Stimulated activated naive CD4-positive, alpha-beta T cell treated with Interleukin-2 at 50 U/mL for 16 hours (primary cell): ENCODE results near the gene KIF2C.
"Not testable (repeated sequence)": the region's sequence is repeated elsewhere in the genome, so short reads cannot be mapped to it uniquely, and the experiment has no call there.

Experiments used
- DNase-seq: peaks from one replicate; lab custom pipeline; 2025; lab: John Stamatoyannopoulos, UW

Gene KIF2C

GRCh38 chr1:44719318-44719717 is 20.3 kb upstream of the KIF2C start:
- no peak for DNase-seq

DNA sequence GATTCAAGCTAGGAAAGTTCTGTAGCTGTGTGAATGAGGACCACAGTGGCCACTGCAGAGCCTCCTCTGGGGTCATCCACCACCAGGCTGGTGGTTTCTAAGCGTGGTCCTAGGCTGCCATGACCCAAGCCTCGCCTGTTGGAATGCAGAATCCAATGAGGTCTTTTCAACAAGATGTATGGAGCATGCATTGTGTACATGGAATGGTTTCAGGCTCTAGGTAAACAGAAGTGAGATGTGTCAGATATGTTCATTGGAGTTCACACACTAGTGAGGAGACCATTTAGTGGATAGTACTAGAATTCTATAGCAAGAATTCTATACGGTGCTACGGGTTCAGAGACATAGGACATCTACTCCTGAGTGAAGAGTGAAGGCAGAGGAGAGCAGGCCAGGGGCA is 19.4 kb upstream of the KIF2C start:
- DNase-seq: no peak

DNA sequence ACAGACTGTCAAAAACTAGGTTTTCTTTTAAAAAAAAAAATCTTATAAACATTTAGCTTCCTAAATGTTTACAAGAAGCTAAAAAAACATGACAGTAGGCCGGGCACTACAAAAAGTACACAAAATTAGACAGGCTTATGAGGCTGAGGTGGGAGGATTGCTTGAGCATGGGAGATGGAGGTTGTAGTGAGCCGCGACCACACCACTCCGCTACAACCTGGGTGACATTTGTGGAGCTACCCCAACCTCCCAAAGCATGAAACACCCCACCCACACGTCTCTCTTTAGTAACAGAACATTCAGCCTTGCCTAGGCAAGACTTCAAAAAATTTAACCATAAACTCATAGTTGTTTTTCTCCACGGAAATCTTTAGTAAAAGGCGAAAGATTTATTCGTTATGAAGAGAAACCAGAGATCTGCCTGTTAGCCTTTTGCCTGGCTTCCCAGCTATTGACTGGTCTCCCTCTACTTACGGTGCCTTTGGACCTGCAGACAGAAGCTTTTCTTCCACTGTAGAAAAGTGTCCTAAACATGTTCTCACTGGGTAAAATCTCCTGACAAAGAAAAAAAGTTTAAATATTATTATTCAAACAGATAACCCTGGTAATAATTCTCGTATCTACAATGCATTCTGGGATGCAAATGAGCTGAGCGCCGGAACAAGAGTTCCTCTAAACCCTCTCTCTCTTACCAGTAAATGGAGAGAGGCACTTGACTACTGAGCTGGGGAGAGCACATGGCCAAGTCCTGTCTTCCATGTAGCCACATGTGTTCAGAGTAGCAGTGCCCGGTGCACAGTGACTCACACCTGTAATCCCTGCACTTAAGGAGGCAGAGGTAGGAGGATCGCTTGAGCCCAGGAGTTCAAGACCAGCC is 17.9 kb upstream of the KIF2C start:
- DNase-seq: peak; percentile 81

DNA sequence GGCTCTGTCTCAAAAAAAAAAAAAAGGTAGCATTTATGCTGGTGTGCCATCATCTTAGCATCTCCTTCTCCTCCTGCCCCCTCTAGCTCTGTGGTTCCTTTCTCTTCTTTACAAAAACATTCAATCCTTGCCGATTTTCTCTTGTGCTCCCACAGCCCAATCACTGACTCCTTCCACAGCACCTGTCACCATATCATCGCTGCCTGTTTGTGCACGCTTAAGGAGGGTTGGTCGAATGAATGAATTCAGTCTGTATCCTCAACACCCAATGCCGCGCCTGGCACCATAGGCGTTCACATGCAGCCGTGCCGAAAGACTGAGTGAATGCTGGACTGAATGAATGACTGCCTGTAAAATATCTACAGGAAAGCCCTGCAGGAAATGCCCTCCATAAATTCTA is 16.6 kb upstream of the KIF2C start:
- DNase-seq: no peak

- DNase-seq: peak; percentile 25
These were observed 15.9 kb upstream of the KIF2C start for GRCh38 chr1:44723496-44724295.

DNA sequence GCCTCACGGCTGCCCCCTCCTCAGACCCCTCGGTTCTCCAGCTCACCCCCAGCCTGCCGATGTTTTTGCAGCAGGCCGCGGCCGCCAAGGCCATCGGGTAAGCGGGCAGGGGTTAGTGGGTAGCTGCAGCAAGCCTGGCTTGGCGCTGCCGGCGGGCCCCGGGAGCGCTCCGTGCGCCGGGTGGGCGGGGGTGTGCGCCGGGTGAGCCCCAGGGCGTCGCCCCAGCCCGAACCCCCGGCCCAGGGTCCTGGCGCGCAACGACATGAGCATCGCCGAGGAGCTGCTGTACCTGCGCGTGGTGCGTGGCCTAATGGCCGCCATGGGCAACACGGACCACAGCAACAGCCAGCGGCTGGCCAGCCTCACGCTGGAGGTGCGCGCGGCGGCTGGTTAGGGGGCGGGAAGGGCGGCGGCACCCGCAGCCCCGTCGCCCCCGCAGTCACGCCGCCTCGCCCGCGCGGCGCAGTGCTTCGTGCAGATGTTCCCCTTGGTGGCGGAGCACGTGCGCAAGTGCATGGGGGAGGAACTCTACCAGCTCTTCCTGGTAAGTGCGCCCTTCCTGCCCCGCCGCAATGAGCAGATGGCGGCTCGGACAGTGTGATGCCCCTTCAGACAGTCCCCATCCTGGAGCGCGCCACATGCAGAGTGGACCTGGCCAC is 15.2 kb upstream of the KIF2C start:
- no peak for DNase-seq

- DNase-seq: no peak
These were observed 14.5 kb upstream of the KIF2C start for GRCh38 chr1:44724955-44725698.

GRCh38 chr1:44730741-44731512 is 8.7 kb upstream of the KIF2C start, which contains the start of gene RNU5D-1:
RNU5D-1 (minus strand) TSS chr1:44731170.
- DNase-seq: peak; percentile 90

GRCh38 chr1:44733365-44733764 is 6.3 kb upstream of the KIF2C start:
- DNase-seq: no peak

- no peak for DNase-seq
These were observed 5.9 kb upstream of the KIF2C start for GRCh38 chr1:44733784-44734183.

DNA sequence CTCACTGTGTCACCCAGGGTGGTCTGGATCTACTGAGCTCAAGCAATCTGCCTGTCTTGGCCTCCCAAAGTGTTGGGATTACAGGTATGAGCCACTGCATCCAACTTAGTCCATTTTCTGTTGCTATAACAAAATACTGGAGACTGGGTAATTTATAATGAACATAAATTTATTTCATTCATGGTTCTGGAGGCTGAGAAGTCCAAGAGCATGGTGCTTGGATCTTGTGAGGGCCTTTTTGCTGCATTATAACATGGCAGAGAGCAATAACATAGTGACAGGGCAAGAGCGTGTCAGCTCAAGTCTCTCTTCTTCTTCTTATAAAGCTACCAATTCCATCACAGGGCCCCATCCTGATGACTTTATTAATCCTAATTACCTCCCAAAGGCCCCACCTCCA is 3.6 kb upstream of the KIF2C start:
- DNase-seq: no peak

- DNase-seq: not testable (repeated sequence)
These were observed 707 bp upstream of the KIF2C start for GRCh38 chr1:44738953-44739306.

DNA sequence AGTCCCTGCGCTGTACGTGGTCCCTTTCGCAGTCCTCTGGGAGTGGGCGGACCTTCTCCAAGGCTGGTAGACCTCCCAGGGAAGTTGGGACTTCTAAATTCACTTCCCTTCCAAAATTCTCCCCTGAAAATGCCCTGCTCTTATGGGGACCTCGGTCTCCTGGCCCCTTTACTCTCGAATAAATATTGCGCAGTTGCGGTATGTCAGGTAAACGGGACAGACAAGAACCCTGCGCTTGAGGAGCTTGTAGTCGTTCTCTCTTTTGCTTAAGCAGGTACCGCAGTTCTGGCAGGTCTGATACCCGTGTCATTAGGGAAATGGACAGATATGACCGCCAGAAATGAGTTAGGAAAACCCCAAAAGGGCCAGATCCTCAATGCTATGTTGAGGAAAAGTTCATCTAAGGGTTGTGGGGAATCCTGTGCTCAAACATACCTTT is 561 bp downstream of the KIF2C start:
- no peak for DNase-seq

DNA sequence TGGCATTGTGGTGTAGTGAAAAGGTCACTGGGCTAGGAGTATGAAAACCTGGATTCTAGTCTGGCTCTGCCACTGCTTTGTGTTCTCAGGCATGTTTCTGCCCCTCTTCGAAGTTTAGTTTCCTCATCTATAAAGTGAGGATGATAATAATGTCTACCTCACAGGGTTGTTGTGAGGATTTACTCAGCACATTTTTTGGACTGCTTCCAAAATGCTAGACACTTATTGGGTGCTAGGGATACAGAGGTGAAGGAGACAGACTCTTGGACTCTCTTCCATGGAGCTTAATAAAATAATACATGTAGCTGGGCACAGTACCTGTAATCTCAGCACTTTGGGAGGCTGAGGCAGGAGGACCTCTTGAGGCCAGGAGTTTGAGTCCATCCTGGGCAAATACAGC is 3.6 kb downstream of the KIF2C start:
- no peak for DNase-seq

DNA sequence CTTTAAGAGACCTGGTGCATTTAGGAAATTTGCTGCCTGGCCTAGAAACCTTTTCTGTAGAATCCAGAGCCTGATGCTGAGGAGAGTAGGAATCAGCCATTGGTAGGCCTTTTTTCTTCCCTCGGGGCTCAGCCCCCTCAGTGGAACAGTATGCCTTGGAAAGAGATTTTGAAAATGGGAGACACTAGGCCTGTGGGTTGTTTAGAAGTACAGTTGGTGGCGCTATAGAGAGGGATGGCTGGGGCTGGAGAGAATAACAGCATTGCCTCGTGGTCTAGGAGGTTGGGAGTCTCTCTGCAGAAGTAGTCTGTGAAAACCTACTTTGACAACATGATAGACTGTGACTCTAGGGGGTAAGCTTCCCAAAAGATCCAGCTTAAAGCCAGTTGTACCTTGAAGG is 8.2 kb downstream of the KIF2C start:
- DNase-seq: no peak

- no peak for DNase-seq
These were observed 17.8 kb downstream of the KIF2C start for GRCh38 chr1:44757420-44757819.

DNA sequence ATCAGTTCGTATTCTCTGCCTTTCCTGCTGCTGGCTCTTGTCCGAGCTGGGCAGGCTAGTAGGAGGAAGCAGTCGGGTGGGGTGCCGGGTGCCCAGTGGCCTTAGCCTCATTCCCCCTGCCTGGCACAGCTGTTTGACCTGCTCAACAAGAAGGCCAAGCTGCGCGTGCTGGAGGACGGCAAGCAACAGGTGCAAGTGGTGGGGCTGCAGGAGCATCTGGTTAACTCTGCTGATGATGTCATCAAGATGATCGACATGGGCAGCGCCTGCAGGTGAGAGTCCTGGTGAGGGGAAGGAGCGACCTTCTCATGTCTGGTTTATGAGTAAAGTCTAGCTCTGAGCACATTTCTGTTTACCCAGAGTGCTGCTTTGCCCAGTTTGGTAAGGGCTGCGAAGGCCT is 19.4 kb downstream of the KIF2C start:
- no peak for DNase-seq

- no peak for DNase-seq
These were observed 21.2 kb downstream of the KIF2C start for GRCh38 chr1:44760876-44761275.

DNA sequence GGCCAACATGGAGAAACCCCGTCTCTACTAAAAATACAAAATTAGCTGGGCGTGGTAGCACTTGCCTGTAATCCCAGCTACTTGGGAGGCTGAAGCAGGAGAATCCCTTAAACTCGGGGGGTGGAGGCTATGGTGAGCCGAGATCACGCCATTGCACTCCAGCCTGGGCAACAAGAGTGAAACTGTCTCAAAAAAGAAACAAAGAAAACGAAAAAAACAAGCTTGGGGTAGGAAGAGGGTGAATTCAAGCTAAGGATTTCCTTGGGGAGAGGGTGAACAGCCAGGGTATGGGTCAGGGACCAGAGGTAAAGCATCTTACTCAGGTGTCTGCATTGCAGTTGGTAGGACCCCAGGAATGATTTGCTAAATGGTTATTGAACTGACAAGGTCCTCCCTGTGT is 26.8 kb downstream of the KIF2C start:
- not testable (repeated sequence) for DNase-seq

- peak; percentile 89 for DNase-seq
These were observed 35.7 kb downstream of the KIF2C start, which contains the start of gene RPS8 for GRCh38 chr1:44775078-44775929. RPS8 (plus strand) TSS chr1:44775540; CDS start chr1:44775597, 57 bp downstream.
